Fibroblast of pulmonary artery (primary cell): ENCODE measurements around the gene CFAP45.

Experiments used
- DNase-seq: peaks from one replicate; pipeline ENCODE4 v3.0.0-alpha.2; 2010; ENCODE audit warnings: low read depth
- H3K4me3 ChIP-seq: replicated peaks from 2 replicates; pipeline ENCODE4 v1.5.1; 2011; ENCODE audit warnings: low read depth, mild to moderate bottlenecking, control low read depth, low read length, moderate library complexity
- CTCF ChIP-seq: IDR thresholded peaks from 2 replicates; pipeline ENCODE4 v1.5.1; 2011; ENCODE audit warnings: mild to moderate bottlenecking, control low read depth, low read length, inconsistent platforms; ENCODE audit errors: missing control alignments

CFAP45 gene

GRCh38 chr1:159843459-159843858 is 56.5 kb downstream of the CFAP45 start:
- H3K4me3 ChIP-seq, result no peak overlapping the region
- no peak for TF ChIP-seq CTCF
- DNase-seq, result no peak

GRCh38 chr1:159841749-159842148 is 58.2 kb downstream of the CFAP45 start:
- no peak for DNase-seq
- no peak overlapping the region for H3K4me3 ChIP-seq
- TF ChIP-seq CTCF, result no peak

GRCh38 chr1:159839116-159839849 is 60.7 kb downstream of the CFAP45 start:
- no peak overlapping the region for H3K4me3 ChIP-seq
- no peak for TF ChIP-seq CTCF
- DNase-seq, result no peak

GRCh38 chr1:159838715-159839114 is 61.2 kb downstream of the CFAP45 start:
- no peak for DNase-seq
- no peak for TF ChIP-seq CTCF
- no peak overlapping the region for H3K4me3 ChIP-seq

- TF ChIP-seq CTCF, result peak; percentile 28
- no peak overlapping the region for H3K4me3 ChIP-seq
- peak; percentile 24 for DNase-seq
These were observed 64.0 kb downstream of the CFAP45 start for GRCh38 chr1:159835862-159836525.

- no peak for DNase-seq
- no peak for TF ChIP-seq CTCF
- no peak overlapping the region for H3K4me3 ChIP-seq
These were observed 64.6 kb downstream of the CFAP45 start for GRCh38 chr1:159835356-159835755.
